ENCODE results near the gene GJB6. TPM values are rescaled to one million over a fixed set of nuclear protein-coding genes. Genes with fewer than 3 reads are reported as not detected.

GJB6 gene
- total RNA-seq, 4 donors from 2014 or later, result not detected

GRCh38 chr13:20206065-20206697, 25.9 kb downstream of the GJB6 start:
- TF ChIP-seq CTCF (IDR thresholded peaks at IDR 0.05), result no peak
- TF ChIP-seq POLR2A (IDR thresholded peaks at IDR 0.05), result no peak
- Histone ChIP-seq H3K27me3 (no peaks in the 10 kb centered on the region), H3K9me3 (no peaks in the 10 kb centered on the region), H3K36me3 (no peaks in the 10 kb centered on the region), H3K4me1 (no peaks in the 10 kb centered on the region), H3K27ac (no peak overlapping the region), H3K4me3 (no peak overlapping the region)
- DNase-seq, result no peak

DNA sequence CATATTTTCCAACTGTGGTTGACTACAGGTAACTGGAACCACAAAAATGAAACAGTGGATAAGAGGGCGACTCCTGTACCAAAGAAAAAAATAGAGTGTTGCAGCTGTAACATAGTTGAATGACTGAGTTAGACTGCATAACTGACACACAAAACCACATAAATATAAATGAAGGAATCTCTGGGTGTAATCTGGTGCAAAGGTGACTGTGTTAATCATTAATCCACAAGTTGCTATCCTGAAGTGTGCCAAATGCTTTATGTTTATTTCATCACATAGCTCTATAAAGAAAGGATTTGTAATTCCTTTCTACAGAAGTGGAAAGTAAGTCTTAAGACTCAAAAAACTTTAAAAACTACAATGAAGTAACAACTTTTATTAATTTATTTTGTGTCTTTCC, 33.3 kb downstream of the GJB6 start:
- no peak overlapping the region for H3K27ac ChIP-seq
- H3K36me3 ChIP-seq, result no peaks in the 10 kb centered on the region
- peaks cover 0 to 22% (median under 1%) of the 10 kb centered on the region in 4 donors for H3K4me1 ChIP-seq
- no peak for DNase-seq
- H3K9me3 ChIP-seq, result no peaks in the 10 kb centered on the region
- H3K27me3 ChIP-seq, result peaks cover 0 to 4% of the 10 kb centered on the region in 2 donors
- no peak overlapping the region for H3K4me3 ChIP-seq
- no peak for TF ChIP-seq CTCF (IDR thresholded peaks at IDR 0.05)
- no peak for TF ChIP-seq POLR2A (IDR thresholded peaks at IDR 0.05)

DNA sequence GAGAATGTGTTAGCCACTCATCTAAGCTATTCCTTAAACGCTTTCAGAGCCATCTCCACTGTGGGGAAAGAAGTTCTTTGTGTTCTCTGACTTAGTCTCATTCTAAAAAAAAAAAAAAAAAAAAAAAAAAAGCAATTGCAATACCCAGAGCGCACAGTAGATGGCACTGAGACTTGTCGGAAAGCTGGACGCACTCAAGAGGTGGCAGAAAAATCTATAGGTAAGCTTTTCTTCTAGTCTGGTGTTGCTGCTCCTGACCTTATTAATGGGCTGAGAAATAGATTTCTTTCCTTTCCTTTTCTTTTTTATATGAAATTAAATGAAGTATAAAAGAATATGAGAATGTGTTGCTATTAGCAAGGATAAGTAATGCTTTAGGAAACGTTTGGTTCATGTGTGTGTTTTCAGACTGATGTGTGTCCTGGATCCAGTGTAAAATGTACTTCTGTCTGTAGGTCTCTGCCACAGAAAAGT, 34.7 kb downstream of the GJB6 start:
- Histone ChIP-seq H3K9me3 (no peaks in the 10 kb centered on the region), H3K4me3 (no peak overlapping the region), H3K4me1 (peaks cover 0 to 36% (median 13%) of the 10 kb centered on the region in 4 donors), H3K36me3 (no peaks in the 10 kb centered on the region), H3K27me3 (peaks cover 0 to 16% of the 10 kb centered on the region in 2 donors), H3K27ac (no peak overlapping the region)
- DNase-seq, result no peak
- TF ChIP-seq CTCF (IDR thresholded peaks at IDR 0.05) (peak in 5 of 6 experiments; percentile 27 to 62 (median 55)), POLR2A (IDR thresholded peaks at IDR 0.05) (no peak)

- Histone ChIP-seq H3K27ac (no peak overlapping the region), H3K4me1 (peaks cover 0 to 36% (median 15%) of the 10 kb centered on the region in 4 donors), H3K9me3 (no peaks in the 10 kb centered on the region), H3K27me3 (peaks cover 0 to 16% of the 10 kb centered on the region in 2 donors), H3K4me3 (no peak overlapping the region), H3K36me3 (no peaks in the 10 kb centered on the region)
- no peak for TF ChIP-seq CTCF (IDR thresholded peaks at IDR 0.05)
- no peak for TF ChIP-seq POLR2A (IDR thresholded peaks at IDR 0.05)
- DNase-seq, result no peak
These were observed 36.3 kb downstream of the GJB6 start for GRCh38 chr13:20195801-20196200.

- TF ChIP-seq POLR2A (IDR thresholded peaks at IDR 0.05) (no peak), CTCF (IDR thresholded peaks at IDR 0.05) (no peak)
- Histone ChIP-seq H3K4me1 (peaks cover 0 to 32% (median 15%) of the 10 kb centered on the region in 4 donors), H3K4me3 (peak overlapping the region in 3 of 4 donors; percentile 47 to 79 (median 77)), H3K27me3 (peaks cover 0 to 16% of the 10 kb centered on the region in 2 donors), H3K9me3 (no peaks in the 10 kb centered on the region), H3K36me3 (no peaks in the 10 kb centered on the region), H3K27ac (no peak overlapping the region)
- DNase-seq, result no peak
These were observed 38.0 kb downstream of the GJB6 start for GRCh38 chr13:20193907-20194631.
